Measurements from ENCODE around the gene FGFR2.

DNA sequence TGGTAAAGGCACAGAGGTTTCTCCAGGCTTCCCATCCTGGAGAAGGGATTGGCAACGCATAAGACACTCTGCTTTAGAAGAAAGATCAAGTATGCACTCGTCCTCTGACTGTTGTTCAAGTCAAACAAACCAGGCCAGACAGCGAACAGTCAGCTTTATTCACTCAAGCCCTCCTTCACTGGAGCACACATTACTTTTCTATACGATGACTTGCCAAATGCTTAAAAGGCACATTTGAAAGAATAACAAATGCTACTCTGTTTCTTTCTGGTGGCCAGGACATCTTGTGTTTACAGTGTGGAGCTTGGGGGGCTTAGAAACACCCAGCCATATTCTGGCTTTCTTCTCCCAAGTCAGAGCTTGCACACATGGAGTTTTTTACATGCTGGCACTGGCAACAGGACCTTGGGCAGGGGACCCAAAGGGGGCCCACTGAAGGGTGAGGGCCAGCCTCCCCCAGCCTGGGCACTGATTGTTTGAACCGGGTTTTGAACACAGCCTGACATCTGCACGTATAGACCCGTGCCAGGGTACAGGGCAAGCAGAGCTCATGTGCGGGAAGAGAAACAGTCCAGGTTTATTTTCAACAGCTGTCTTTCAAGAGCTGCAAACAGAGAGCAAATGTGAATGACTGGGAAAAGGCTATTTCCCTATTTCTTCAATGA, 33.3 kb upstream of the FGFR2 start:
- TF ChIP-seq YY1 (IDR thresholded peaks at IDR 0.05; ENCODE audit: low read depth) (no peak), EP300 (IDR thresholded peaks at IDR 0.05; ENCODE audit: borderline replicate concordance) (no peak), CEBPB (IDR thresholded peaks at IDR 0.05) (no peak), NFIC (IDR thresholded peaks at IDR 0.05) (no peak), TEAD4 (IDR thresholded peaks at IDR 0.05) (no peak)
- TF ChIP-seq, protein P1, sequence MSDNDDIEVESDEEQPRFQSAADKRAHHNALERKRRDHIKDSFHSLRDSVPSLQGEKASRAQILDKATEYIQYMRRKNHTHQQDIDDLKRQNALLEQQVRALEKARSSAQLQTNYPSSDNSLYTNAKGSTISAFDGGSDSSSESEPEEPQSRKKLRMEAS (IDR thresholded peaks at IDR 0.05) = no peak
- TF ChIP-seq, protein P2, sequence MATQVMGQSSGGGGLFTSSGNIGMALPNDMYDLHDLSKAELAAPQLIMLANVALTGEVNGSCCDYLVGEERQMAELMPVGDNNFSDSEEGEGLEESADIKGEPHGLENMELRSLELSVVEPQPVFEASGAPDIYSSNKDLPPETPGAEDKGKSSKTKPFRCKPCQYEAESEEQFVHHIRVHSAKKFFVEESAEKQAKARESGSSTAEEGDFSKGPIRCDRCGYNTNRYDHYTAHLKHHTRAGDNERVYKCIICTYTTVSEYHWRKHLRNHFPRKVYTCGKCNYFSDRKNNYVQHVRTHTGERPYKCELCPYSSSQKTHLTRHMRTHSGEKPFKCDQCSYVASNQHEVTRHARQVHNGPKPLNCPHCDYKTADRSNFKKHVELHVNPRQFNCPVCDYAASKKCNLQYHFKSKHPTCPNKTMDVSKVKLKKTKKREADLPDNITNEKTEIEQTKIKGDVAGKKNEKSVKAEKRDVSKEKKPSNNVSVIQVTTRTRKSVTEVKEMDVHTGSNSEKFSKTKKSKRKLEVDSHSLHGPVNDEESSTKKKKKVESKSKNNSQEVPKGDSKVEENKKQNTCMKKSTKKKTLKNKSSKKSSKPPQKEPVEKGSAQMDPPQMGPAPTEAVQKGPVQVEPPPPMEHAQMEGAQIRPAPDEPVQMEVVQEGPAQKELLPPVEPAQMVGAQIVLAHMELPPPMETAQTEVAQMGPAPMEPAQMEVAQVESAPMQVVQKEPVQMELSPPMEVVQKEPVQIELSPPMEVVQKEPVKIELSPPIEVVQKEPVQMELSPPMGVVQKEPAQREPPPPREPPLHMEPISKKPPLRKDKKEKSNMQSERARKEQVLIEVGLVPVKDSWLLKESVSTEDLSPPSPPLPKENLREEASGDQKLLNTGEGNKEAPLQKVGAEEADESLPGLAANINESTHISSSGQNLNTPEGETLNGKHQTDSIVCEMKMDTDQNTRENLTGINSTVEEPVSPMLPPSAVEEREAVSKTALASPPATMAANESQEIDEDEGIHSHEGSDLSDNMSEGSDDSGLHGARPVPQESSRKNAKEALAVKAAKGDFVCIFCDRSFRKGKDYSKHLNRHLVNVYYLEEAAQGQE (IDR thresholded peaks at IDR 0.05; ENCODE audit: low read depth) = no peak
- TF ChIP-seq, protein P3, sequence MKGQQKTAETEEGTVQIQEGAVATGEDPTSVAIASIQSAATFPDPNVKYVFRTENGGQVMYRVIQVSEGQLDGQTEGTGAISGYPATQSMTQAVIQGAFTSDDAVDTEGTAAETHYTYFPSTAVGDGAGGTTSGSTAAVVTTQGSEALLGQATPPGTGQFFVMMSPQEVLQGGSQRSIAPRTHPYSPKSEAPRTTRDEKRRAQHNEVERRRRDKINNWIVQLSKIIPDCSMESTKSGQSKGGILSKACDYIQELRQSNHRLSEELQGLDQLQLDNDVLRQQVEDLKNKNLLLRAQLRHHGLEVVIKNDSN (IDR thresholded peaks at IDR 0.05) = no peak

All from Ishikawa (cell line).